Astrocyte (in vitro differentiated cells and primary cell): ENCODE measurements around the gene TSPAN33.
"Not testable (repeated sequence)": the region's sequence is repeated elsewhere in the genome, so short reads cannot be mapped to it uniquely, and the experiment has no call there.

ENCODE experiments used
- CTCF ChIP-seq: IDR thresholded peaks from 2 replicates; pipeline ENCODE4 v1.5.1; 2011; ENCODE audit warnings: low read depth, mild to moderate bottlenecking, inconsistent platforms, low read length, moderate library complexity; ENCODE audit not compliant: insufficient read depth
- EZH2 ChIP-seq: IDR thresholded peaks from 2 replicates; pipeline ENCODE4 v1.6.1; 2012; ENCODE audit warnings: mild to moderate bottlenecking, low read length, inconsistent platforms; ENCODE audit not compliant: insufficient read depth

- not testable (repeated sequence) for TF ChIP-seq CTCF, EZH2
These were observed 72.4 kb downstream of the TSPAN33 start for GRCh38 chr7:129216821-129217416.
